NCI-H226 (cell line): ENCODE results near the gene PTPN5.
A peak's percentile ranks its signal among the peaks of the same experiment; 100 is the strongest.

Experiments
- DNase-seq: peaks from one replicate; pipeline ENCODE4 v3.0.0-alpha.2; 2015

PTPN5 gene

GRCh38 chr11:18772211-18772610, 19.4 kb downstream of the PTPN5 start:
- DNase-seq, result no peak

- DNase-seq, result no peak
These were observed 20.1 kb downstream of the PTPN5 start for GRCh38 chr11:18771266-18772035.

GRCh38 chr11:18770479-18771125, 21.0 kb downstream of the PTPN5 start:
- no peak for DNase-seq

GRCh38 chr11:18769802-18770456, 21.7 kb downstream of the PTPN5 start:
- DNase-seq, result no peak

GRCh38 chr11:18768978-18769377, 22.6 kb downstream of the PTPN5 start:
- DNase-seq, result no peak

- DNase-seq, result no peak
These were observed 23.1 kb downstream of the PTPN5 start for GRCh38 chr11:18768472-18768901.

GRCh38 chr11:18766015-18766414, 25.6 kb downstream of the PTPN5 start:
- no peak for DNase-seq

- DNase-seq, result no peak
These were observed 26.0 kb downstream of the PTPN5 start for GRCh38 chr11:18765554-18765953.

- DNase-seq, result no peak
These were observed 29.9 kb downstream of the PTPN5 start for GRCh38 chr11:18761741-18762140.

- DNase-seq, result no peak
These were observed 30.5 kb downstream of the PTPN5 start for GRCh38 chr11:18761144-18761543.

- no peak for DNase-seq
These were observed 33.8 kb downstream of the PTPN5 start for GRCh38 chr11:18757811-18758210.

GRCh38 chr11:18756889-18757288, 34.7 kb downstream of the PTPN5 start:
- DNase-seq, result no peak

GRCh38 chr11:18754308-18754707, 37.3 kb downstream of the PTPN5 start:
- no peak for DNase-seq

- no peak for DNase-seq
These were observed 39.1 kb downstream of the PTPN5 start for GRCh38 chr11:18752502-18752901.

GRCh38 chr11:18750944-18751343, 40.7 kb downstream of the PTPN5 start:
- DNase-seq, result no peak

GRCh38 chr11:18749681-18750319, 41.8 kb downstream of the PTPN5 start:
- DNase-seq, result peak; percentile 68

GRCh38 chr11:18748766-18749365, 42.7 kb downstream of the PTPN5 start:
- DNase-seq, result no peak

GRCh38 chr11:18745251-18745650, 46.3 kb downstream of the PTPN5 start:
- no peak for DNase-seq

GRCh38 chr11:18743900-18744514, 47.6 kb downstream of the PTPN5 start:
- no peak for DNase-seq

GRCh38 chr11:18743365-18743764, 48.2 kb downstream of the PTPN5 start:
- no peak for DNase-seq

GRCh38 chr11:18741783-18742182, 49.8 kb downstream of the PTPN5 start:
- DNase-seq, result no peak

GRCh38 chr11:18739685-18740084, 51.9 kb downstream of the PTPN5 start:
- DNase-seq, result no peak

GRCh38 chr11:18737642-18738041, 54.0 kb downstream of the PTPN5 start:
- DNase-seq, result no peak
